H1 (cell line): Measurements from ENCODE around the gene ADCY5. TPM values are rescaled to one million over a fixed set of nuclear protein-coding genes. Genes with fewer than 3 reads are reported as not detected.

Experiments used
- CTCF ChIA-PET: fragments of 300-600 bp; sonication (Branson Sonifier 250); formaldehyde crosslinking; loops from one replicate; lab custom pipeline; 2021; ENCODE audit not compliant: partially characterized antibody; lab: Charles Lee
- POLR2A ChIA-PET: fragments of 300-600 bp; sonication (Branson Sonifier 250); formaldehyde crosslinking; loops from one replicate; lab custom pipeline; 2021; ENCODE audit warnings: inconsistent platforms; ENCODE audit not compliant: partially characterized antibody; lab: Charles Lee
- DNase-seq, 2 experiments: peaks; one replicate each; pipeline versions ENCODE4 v3.0.0 to v3.0.0-alpha.2; 2010 to 2022; ENCODE audit warnings: low spot score in 2 of 2, low read depth in 1 of 2, mixed read lengths in 1 of 2
- FAIRE-seq: peaks from 2 replicates; lab custom pipeline; 2011; peaks lifted over from hg19 to GRCh38; lab: Jason Lieb, UNC
- H2AFZ ChIP-seq: 2 replicates; pipeline ENCODE4 v1.8.1; 2012; ENCODE audit warnings: low read length, inconsistent platforms
- H2AK5ac ChIP-seq: 2 replicates; pipeline ENCODE4 v1.6.1; 2013; ENCODE audit warnings: low read depth, low read length
- H2BK120ac ChIP-seq: replicated peaks from 2 replicates; pipeline ENCODE3; 2013; ENCODE audit warnings: low read depth, low read length, inconsistent platforms
- H2BK12ac ChIP-seq: 2 replicates; pipeline ENCODE4 v1.6.1; 2013; ENCODE audit warnings: low read depth, low read length
- H2BK15ac ChIP-seq: 2 replicates; pipeline ENCODE4 v1.6.1; 2013; ENCODE audit warnings: low read length
- H2BK20ac ChIP-seq: 2 replicates; pipeline ENCODE4 v1.6.1; 2013; ENCODE audit warnings: low read length
- H2BK5ac ChIP-seq: 2 replicates; pipeline ENCODE4 v1.6.1; 2013; ENCODE audit warnings: low read depth, low read length
- H3K14ac ChIP-seq: 2 replicates; pipeline ENCODE4 v1.6.1; 2013; ENCODE audit warnings: inconsistent platforms; ENCODE audit not compliant: insufficient read length
- H3K18ac ChIP-seq: 2 replicates; pipeline ENCODE4 v1.6.1; 2013; ENCODE audit warnings: low read length; ENCODE audit errors: extremely low read depth
- H3K23ac ChIP-seq: 2 replicates; pipeline ENCODE4 v1.6.1; 2013; ENCODE audit warnings: inconsistent platforms; ENCODE audit not compliant: insufficient read length
- H3K23me2 ChIP-seq: 2 replicates; pipeline ENCODE4 v1.6.1; 2013; ENCODE audit warnings: low read depth, low read length
- H3K27ac ChIP-seq: 2 replicates; pipeline ENCODE4 v1.6.1; 2011; ENCODE audit warnings: low read depth, low read length, inconsistent platforms
- H3K27me3 ChIP-seq, 4 experiments: replicated peaks in 1 of 4; 1 replicate in 1 of 4; 2 replicates in 3 of 4; pipeline versions ENCODE4 v1.6.1 to v1.8.1; 2011 to 2013; ENCODE audit warnings: low read length in 3 of 4, mild to moderate bottlenecking in 3 of 4, inconsistent platforms in 2 of 4, mixed read lengths in 2 of 4, moderate library complexity in 1 of 4; ENCODE audit not compliant: control insufficient read depth in 3 of 4, insufficient read depth in 3 of 4; ENCODE audit errors: extremely low read depth in 1 of 4
- H3K36me3 ChIP-seq, 4 experiments: 2 replicates each; pipeline versions ENCODE4 v1.6.1 to v1.8.1; 2011 to 2013; ENCODE audit warnings: mild to moderate bottlenecking in 4 of 4, low read length in 3 of 4, moderate library complexity in 2 of 4, control low read depth in 1 of 4, inconsistent platforms in 1 of 4; ENCODE audit not compliant: insufficient read depth in 4 of 4, control insufficient read depth in 2 of 4
- H3K4ac ChIP-seq: replicated peaks from 2 replicates; pipeline ENCODE3; 2013; ENCODE audit warnings: low read length, low read depth, mixed read lengths, inconsistent platforms; ENCODE audit not compliant: insufficient read length
- H3K4me1 ChIP-seq, 4 experiments: replicated peaks in 1 of 4; 1 replicate in 1 of 4; 2 replicates in 3 of 4; pipeline versions ENCODE4 v1.6.1 to v1.8.1; 2011 to 2013; ENCODE audit warnings: low read length in 3 of 4, inconsistent platforms in 2 of 4, mixed read lengths in 1 of 4; ENCODE audit not compliant: insufficient read depth in 4 of 4, control insufficient read depth in 3 of 4
- H3K4me2 ChIP-seq, 2 experiments: 2 replicates each; pipeline versions ENCODE4 v1.6.1 to v1.8.1; 2011 to 2013; ENCODE audit warnings: low read depth in 2 of 2, low read length in 2 of 2, control low read depth in 1 of 2, inconsistent platforms in 1 of 2, mild to moderate bottlenecking in 1 of 2; ENCODE audit not compliant: insufficient read depth in 1 of 2
- H3K4me3 ChIP-seq, 4 experiments: fragments of 200-600, 300-600 bp in 1 of 4; sonication (generic), shearing (Covaris generic), sonication (Bioruptor Twin) in 1 of 4; 2 replicates each; pipeline versions ENCODE4 v1.5.1 to v1.8.1; 2011 to 2016; ENCODE audit warnings: low read length in 4 of 4, low read depth in 3 of 4, control low read depth in 2 of 4, inconsistent platforms in 2 of 4, mild to moderate bottlenecking in 2 of 4, mixed read lengths in 1 of 4, moderate library complexity in 1 of 4; ENCODE audit not compliant: insufficient read depth in 2 of 4; ENCODE audit errors: extremely low read depth in 1 of 4
- H3K56ac ChIP-seq: replicated peaks from 2 replicates; pipeline ENCODE3; 2013; ENCODE audit warnings: low read depth, mild to moderate bottlenecking, mixed read lengths, low read length, inconsistent platforms; ENCODE audit not compliant: insufficient read length
- H3K79me1 ChIP-seq: 2 replicates; pipeline ENCODE4 v1.6.1; 2013; ENCODE audit warnings: low read depth, low read length, control low read depth
- H3K79me2 ChIP-seq, 2 experiments: 2 replicates each; pipeline versions ENCODE4 v1.6.1 to v1.8.1; 2012 to 2013; ENCODE audit warnings: low read length in 2 of 2, mild to moderate bottlenecking in 2 of 2, inconsistent platforms in 1 of 2; ENCODE audit not compliant: insufficient read depth in 2 of 2, control insufficient read depth in 1 of 2
- H3K9ac ChIP-seq, 4 experiments: replicated peaks in 1 of 4; 1 replicate in 1 of 4; 2 replicates in 3 of 4; pipeline versions ENCODE4 v1.6.1 to v1.8.1; 2011 to 2013; ENCODE audit warnings: low read depth in 3 of 4, low read length in 3 of 4, control low read depth in 2 of 4, mild to moderate bottlenecking in 2 of 4, moderate library complexity in 2 of 4, inconsistent platforms in 1 of 4; ENCODE audit errors: extremely low read depth in 1 of 4
- H3K9me3 ChIP-seq, 2 experiments: 2 replicates each; pipeline versions ENCODE4 v1.6.1 to v1.8.1; 2012 to 2013; ENCODE audit warnings: mild to moderate bottlenecking in 2 of 2, moderate library complexity in 2 of 2, control low read depth in 1 of 2, inconsistent platforms in 1 of 2, low read depth in 1 of 2, low read length in 1 of 2, mixed read lengths in 1 of 2; ENCODE audit not compliant: insufficient read depth in 2 of 2
- H4K20me1 ChIP-seq, 2 experiments: replicated peaks in 1 of 2; 2 replicates each; pipeline versions ENCODE3 to v1.8.1; 2011 to 2013; ENCODE audit warnings: inconsistent platforms in 2 of 2, low read length in 2 of 2, mild to moderate bottlenecking in 1 of 2; ENCODE audit not compliant: insufficient read depth in 2 of 2, control insufficient read depth in 1 of 2
- H4K5ac ChIP-seq: 2 replicates; pipeline ENCODE4 v1.6.1; 2013; ENCODE audit warnings: low read length, low read depth, mixed read lengths, inconsistent platforms; ENCODE audit not compliant: insufficient read length
- H4K8ac ChIP-seq: 2 replicates; pipeline ENCODE4 v1.8.0; 2013; ENCODE audit warnings: mild to moderate bottlenecking, moderate library complexity, low read length, inconsistent platforms; ENCODE audit not compliant: insufficient read depth; ENCODE audit errors: extremely low read depth
- H4K91ac ChIP-seq: replicated peaks from 2 replicates; pipeline ENCODE3; 2013; ENCODE audit warnings: low read length, mixed read lengths, inconsistent platforms; ENCODE audit not compliant: insufficient read length
- BCL11A ChIP-seq, 2 experiments: IDR thresholded peaks; one replicate each; pipeline ENCODE4 v1.6.1; 2011; ENCODE audit warnings: low read depth in 2 of 2, low read length in 2 of 2, mild to moderate bottlenecking in 2 of 2
- CBX8 ChIP-seq: fragments of 300-800, 300-1000 bp; sonication (generic); IDR thresholded peaks from 2 replicates; pipeline ENCODE4 v1.7.1; 2016; ENCODE audit warnings: low read depth, low read length, borderline replicate concordance
- CTBP2 ChIP-seq: IDR thresholded peaks from 2 replicates; pipeline ENCODE4 v1.7.0; 2011; ENCODE audit warnings: borderline replicate concordance, mild to moderate bottlenecking, moderate library complexity, mixed read lengths, low read length; ENCODE audit not compliant: insufficient read depth, insufficient read length
- EZH2 ChIP-seq: fragments of 200-600 bp; sonication (generic); IDR thresholded peaks from 2 replicates; pipeline ENCODE4 v1.7.1; 2012; ENCODE audit warnings: low read depth, mild to moderate bottlenecking, moderate library complexity, low read length, inconsistent platforms; ENCODE audit not compliant: severe bottlenecking
- KDM5A ChIP-seq: fragments of 200-600 bp; IDR thresholded peaks from 2 replicates; pipeline ENCODE4 v1.7.1; 2012; ENCODE audit warnings: mild to moderate bottlenecking, low read length, inconsistent platforms, mixed read lengths
- MAFK ChIP-seq: IDR thresholded peaks from 2 replicates; pipeline ENCODE4 v1.6.1; 2012; ENCODE audit warnings: low read depth, mild to moderate bottlenecking, improper control_type of control experiment, low read length
- SAP30 ChIP-seq: fragments of 300-600 bp; sonication (generic); IDR thresholded peaks from 2 replicates; pipeline ENCODE4 v1.7.1; 2012; ENCODE audit warnings: low read length, moderate library complexity, mild to moderate bottlenecking, inconsistent platforms; ENCODE audit not compliant: insufficient read depth, insufficient replicate concordance
- WGBS, 2 experiments: shearing (Covaris generic) in 1 of 2; methylation state at CpG; one replicate each; pipeline versions ENCODE4 v1.1.6 to v1.1.7; 2013 to 2015; ENCODE audit warnings: low lambda C conversion rate in 2 of 2, mixed read lengths in 2 of 2, inconsistent platforms in 1 of 2, low coverage in 1 of 2, missing lambda C conversion rate in 1 of 2; ENCODE audit not compliant: insufficient replicate concordance in 2 of 2, insufficient coverage in 1 of 2, insufficient read length in 1 of 2; ENCODE audit errors: extremely low coverage in 1 of 2, missing lambda C conversion rate in 1 of 2; 5-methylcytosine and 5-hydroxymethylcytosine counted together
- polyA plus RNA-seq, 7 experiments: library from polyadenylated mRNA; depleted of rRNA in 3 of 7; stranded (reverse) in 5 of 7; unstranded in 2 of 7; fragments of >200 nt in 5 of 7; fragments of 200-250 nt in 2 of 7; gene quantifications; 1 replicate in 5 of 7; 2 replicates in 1 of 7; 4 replicates in 1 of 7; pipeline versions ENCODE4 v1.2.1 to v1.2.3, GENCODE V29; 2011 to 2013; ENCODE audit warnings: missing spikeins in 2 of 7, mixed read lengths in 2 of 7
- total RNA-seq: library from RNA; stranded (reverse); fragmentation: NEBNext Ultra II Directional; extraction: Animal tissue kit (Norgen Biotek cat#: 25700); gene quantifications from 2 replicates; pipeline ENCODE4 v1.2.1, GENCODE V29; 2021
- TF ChIP-seq, protein P1 (sequence below): IDR thresholded peaks from 2 replicates; pipeline ENCODE4 v1.6.1; 2011; ENCODE audit warnings: low read length, improper control_type of control experiment

Gene ADCY5
- total and polyA plus RNA-seq, 2 of the 8 experiments (the other 6 are each of a cell fraction or from before 2014, with no cell fraction given): 18.9 to 40.8 TPM

DNA sequence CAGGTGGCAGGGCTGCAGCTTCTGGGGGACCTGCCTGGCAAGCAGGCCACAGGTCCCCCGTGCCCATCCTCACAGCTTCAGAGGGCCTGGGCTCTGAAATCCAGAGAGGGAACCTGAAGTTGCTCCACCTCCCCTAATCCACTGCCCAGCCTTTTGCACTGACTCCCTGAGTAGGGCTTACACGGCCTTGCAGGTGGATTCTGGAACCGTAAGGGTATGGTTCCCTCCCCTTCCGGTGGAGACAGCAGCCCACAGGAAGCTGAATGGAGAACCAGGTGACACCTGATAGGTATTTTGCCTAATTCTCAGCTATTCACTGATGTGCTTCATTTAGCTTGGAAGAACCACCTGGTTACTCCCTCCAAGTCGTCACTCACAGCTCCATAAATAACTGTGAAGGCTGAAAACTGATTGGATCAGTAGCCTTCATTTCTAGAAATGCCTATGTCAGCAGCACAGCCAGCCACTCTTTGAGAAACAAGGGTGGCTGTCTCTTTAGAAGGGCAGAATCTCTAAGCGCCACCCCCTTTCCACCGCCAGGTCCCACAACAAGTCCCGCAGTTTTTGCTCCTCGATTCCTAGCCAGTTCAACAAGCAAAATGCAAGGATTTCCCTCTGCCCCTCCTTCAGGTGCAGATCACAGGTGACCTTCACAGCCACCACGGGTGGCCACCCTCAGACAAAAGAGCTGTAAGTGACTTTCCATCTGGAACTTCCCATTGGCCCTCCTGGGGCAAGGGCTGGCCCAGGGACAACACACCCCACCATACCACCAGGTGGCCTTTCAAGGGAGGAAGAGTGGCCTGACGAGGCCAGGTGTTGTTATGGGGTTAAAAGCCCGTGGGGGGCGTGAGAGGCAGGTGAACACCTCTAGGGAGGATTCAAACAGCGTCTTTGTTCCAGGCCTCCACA, 134.3 kb downstream of the ADCY5 start:
- H2BK120ac ChIP-seq: peak overlapping the region; percentile 38
- H3K27ac ChIP-seq: peak overlapping the region; percentile 78; the same call in 1 of the 2 replicates
- peak overlapping the region; percentile 96 for H2BK20ac ChIP-seq
- peak overlapping the region; percentile 1 for H3K14ac ChIP-seq
- H2BK15ac ChIP-seq: peak overlapping the region; percentile 98; the same call in 1 of the 2 replicates
- H3K79me1 ChIP-seq: 0 out of 2 replicates have a peak, but pooled peaks cover 2% of the 10 kb centered on the region
- H3K79me2 ChIP-seq: peaks cover 0 to 27% of the 10 kb centered on the region in 2 experiments; a peak in 2 of 4 replicates
- H4K91ac ChIP-seq: peak overlapping the region; percentile 100
- POLR2A ChIA-PET: interaction anchor here (1.0 to 3.7 kb wide), 17 partner anchors 9 to 338 kb away, joined by 3 to 35 read pairs (median 4); partner anchors contain the start of genes ADCY5 and SEC22A
- peak overlapping the region; percentile 63 to 66 for H3K4me2 ChIP-seq
- H3K23ac ChIP-seq: no peak overlapping the region
- H3K9me3 ChIP-seq: no peaks in the 10 kb centered on the region
- no peak overlapping the region for H2AFZ ChIP-seq
- 12% methylated on average over 14 of the region's 14 CpGs; no CpG with 5 or more reads in 1 of the 2 experiments for WGBS, 2 experiments
- DNase-seq (peak; percentile 90 to 93), FAIRE-seq (peak; percentile 98)
- H4K8ac ChIP-seq: peak overlapping the region; percentile 35
- H3K4me3 ChIP-seq: peak overlapping the region in 3 of 4 experiments; percentile 20 to 50 (median 33); a peak in 7 of 8 replicates
- H3K27me3 ChIP-seq: no peaks in the 10 kb centered on the region; a peak in 1 of 7 replicates
- peak overlapping the region; percentile 94; the same call in 1 of the 2 replicates for H2AK5ac ChIP-seq
- CTCF ChIA-PET: interaction anchor here (0.6 to 3.8 kb wide), 27 partner anchors 8 to 1246 kb away, joined by 3 to 39 read pairs (median 4); partner anchors contain the start of gene ADCY5
- peak overlapping the region; percentile 7 for H2BK12ac ChIP-seq
- H2BK5ac ChIP-seq: peak overlapping the region; percentile 97
- H3K18ac ChIP-seq: peak overlapping the region; percentile 98
- peaks cover 25 to 60% (median 37%) of the 10 kb centered on the region in 4 experiments for H3K4me1 ChIP-seq
- no peaks in the 10 kb centered on the region for H4K20me1 ChIP-seq
- H3K36me3 ChIP-seq: no peaks in the 10 kb centered on the region; a peak in 1 of 8 replicates
- peak overlapping the region; percentile 35 for H3K56ac ChIP-seq
- H4K5ac ChIP-seq: peak overlapping the region; percentile 82
- peaks cover 10% of the 10 kb centered on the region; the same call in 1 of the 2 replicates for H3K23me2 ChIP-seq
- peak overlapping the region; percentile 69 for H3K4ac ChIP-seq
- H3K9ac ChIP-seq: peak overlapping the region in 1 of 4 experiments; percentile 10; a peak in 2 of 7 replicates
- TF ChIP-seq MAFK (peak; percentile 50; the same call in 1 of the 2 replicates), BCL11A (IDR thresholded peaks at IDR 0.05; ENCODE audit: low read depth in 2 of 2, low read length in 2 of 2) (no peak), SAP30 (no peak), EZH2 (no peak), CTBP2 (peak; percentile 87), KDM5A (no peak), CBX8 (no peak)
- TF ChIP-seq, protein P1, sequence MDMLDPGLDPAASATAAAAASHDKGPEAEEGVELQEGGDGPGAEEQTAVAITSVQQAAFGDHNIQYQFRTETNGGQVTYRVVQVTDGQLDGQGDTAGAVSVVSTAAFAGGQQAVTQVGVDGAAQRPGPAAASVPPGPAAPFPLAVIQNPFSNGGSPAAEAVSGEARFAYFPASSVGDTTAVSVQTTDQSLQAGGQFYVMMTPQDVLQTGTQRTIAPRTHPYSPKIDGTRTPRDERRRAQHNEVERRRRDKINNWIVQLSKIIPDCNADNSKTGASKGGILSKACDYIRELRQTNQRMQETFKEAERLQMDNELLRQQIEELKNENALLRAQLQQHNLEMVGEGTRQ: no peak
